ENCODE measurements around the gene DENND1C.

Gene DENND1C

DNA sequence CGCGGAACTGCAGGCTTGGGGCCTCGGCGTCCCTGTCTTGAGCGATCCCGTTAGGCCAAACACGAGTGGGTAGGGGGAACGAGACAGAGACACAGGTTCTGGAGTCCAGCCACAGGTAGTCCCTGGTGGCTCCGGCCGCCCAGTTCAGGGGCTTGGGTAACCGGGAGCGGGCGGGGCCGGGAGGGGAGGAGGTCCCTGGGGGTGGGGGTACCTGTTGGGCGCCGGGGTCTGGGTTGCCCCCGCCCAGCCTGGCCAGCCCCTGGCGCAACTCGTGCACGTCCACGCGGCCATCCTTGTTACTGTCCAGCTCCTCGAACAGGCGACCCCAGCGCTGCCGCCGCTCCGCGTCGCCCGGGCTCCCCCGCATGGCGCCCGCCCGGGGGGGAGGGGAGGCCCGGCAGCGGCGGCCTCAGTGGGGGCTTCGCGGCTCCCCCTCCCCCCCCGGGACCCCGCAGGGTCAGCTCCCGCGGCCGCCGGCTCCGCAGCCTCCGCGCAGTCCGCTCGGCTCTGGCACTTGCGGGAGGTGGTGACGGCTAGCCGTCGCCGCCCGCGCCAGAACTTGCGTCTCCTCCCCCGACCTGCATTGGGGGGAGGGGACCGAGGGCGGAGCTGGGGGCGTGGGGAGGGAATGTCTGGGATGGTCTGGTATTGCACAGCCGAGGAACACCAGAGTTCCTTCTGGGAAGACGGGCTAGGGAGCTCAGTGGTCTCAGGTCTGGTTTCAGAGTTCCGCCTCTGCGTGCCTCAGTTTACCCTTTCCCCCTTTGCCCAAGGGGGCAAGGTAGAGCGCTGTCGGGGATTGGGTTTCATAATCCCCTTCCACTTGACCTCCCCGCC lies 22.1 kb downstream of the DENND1C start, which contains the start of gene SLC25A23:
TSS of gene SLC25A23 (minus strand) at position 531 of the 837 bp plus-strand sequence. CDS start at position 367, 164 bp downstream.
- peak within 1 kb of the TSS; percentile 67 to 76 for H3K4me3 ChIP-seq (replicated peaks in 1 of 2; ENCODE audit: low read depth in 2 of 2, low read length in 2 of 2)
- TF ChIP-seq, protein P1, sequence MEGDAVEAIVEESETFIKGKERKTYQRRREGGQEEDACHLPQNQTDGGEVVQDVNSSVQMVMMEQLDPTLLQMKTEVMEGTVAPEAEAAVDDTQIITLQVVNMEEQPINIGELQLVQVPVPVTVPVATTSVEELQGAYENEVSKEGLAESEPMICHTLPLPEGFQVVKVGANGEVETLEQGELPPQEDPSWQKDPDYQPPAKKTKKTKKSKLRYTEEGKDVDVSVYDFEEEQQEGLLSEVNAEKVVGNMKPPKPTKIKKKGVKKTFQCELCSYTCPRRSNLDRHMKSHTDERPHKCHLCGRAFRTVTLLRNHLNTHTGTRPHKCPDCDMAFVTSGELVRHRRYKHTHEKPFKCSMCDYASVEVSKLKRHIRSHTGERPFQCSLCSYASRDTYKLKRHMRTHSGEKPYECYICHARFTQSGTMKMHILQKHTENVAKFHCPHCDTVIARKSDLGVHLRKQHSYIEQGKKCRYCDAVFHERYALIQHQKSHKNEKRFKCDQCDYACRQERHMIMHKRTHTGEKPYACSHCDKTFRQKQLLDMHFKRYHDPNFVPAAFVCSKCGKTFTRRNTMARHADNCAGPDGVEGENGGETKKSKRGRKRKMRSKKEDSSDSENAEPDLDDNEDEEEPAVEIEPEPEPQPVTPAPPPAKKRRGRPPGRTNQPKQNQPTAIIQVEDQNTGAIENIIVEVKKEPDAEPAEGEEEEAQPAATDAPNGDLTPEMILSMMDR (IDR thresholded peaks at IDR 0.05; ENCODE audit: low read depth, low read length), result no peak
- DNase-seq (ENCODE audit: low read depth in 2 of 2), result peak; percentile 61 to 85

DNA sequence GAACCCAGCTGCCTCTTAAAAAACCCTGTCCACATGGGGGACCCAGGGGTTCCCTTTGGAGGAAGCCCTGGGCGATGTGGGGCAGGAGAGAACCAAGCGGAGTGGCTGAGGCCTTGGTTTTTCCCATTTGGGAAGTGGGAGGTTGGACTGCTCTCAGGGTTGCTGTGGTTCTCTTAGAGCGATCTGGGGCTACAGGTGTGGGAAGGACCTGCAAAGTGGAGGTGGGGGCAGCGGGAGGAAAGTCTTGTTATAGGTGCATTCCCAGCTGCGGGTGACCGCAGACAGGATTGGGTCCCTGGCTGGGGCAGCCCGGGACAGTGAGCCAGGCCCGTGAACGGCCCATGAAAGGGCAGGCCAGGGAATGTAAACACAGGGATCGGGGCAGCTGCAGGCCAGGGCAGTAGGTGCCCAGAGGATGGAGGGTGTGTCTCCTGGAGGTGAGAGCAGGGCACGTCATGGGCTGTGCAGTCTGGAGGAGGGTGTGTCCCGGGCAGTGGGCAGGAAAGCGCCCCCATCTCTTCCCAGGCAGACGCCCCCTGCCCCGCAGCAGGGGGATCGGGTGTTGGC lies 22.8 kb downstream of the DENND1C start:
- peak overlapping the region; percentile 67 to 76 for H3K4me3 ChIP-seq (replicated peaks in 1 of 2; ENCODE audit: low read depth in 2 of 2, low read length in 2 of 2)
- TF ChIP-seq, protein P1 (IDR thresholded peaks at IDR 0.05; ENCODE audit: low read depth, low read length), result no peak
- no peak for DNase-seq (ENCODE audit: low read depth in 2 of 2)

DNA sequence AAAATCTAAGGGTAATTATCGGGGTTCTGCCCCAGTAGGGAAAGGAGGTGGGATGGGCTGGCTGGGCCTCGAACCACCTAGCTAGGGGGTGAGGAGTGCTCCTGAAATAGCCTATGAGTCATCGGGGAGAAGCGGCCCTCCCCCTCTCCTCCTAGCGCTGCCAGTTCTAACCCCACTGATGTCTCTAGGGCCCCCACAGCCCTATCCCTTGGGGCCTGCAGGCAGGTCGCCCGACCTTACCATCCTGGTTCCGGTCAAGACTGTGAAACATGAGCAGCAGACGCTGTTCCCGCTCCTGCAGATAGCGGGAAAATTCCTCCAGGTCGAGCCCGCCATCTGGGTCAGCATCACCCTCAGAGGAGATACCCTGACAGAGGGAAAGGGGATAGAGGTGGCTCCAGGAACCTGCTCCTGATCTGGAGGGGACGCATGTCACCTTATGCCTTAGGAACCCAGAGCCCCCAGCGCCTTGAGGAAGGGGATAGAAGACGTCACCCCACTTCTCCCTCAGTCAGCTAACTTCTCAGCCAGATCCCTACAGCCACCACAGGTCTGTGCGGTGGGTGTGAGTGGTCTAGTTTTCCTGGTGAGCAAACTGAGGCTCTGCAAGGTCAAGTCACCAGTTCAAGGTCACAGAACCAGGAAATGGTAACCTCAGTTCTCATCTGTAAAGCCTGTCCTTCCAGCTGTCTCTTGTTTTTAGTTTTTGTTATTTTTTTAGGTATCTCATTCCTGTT lies 23.5 kb downstream of the DENND1C start:
- H3K4me3 ChIP-seq (replicated peaks in 1 of 2; ENCODE audit: low read depth in 2 of 2, low read length in 2 of 2), result no peak overlapping the region
- TF ChIP-seq, protein P1 (IDR thresholded peaks at IDR 0.05; ENCODE audit: low read depth, low read length), result no peak
- DNase-seq (ENCODE audit: low read depth in 2 of 2), result peak in 1 of 2 donors; percentile 17

DNA sequence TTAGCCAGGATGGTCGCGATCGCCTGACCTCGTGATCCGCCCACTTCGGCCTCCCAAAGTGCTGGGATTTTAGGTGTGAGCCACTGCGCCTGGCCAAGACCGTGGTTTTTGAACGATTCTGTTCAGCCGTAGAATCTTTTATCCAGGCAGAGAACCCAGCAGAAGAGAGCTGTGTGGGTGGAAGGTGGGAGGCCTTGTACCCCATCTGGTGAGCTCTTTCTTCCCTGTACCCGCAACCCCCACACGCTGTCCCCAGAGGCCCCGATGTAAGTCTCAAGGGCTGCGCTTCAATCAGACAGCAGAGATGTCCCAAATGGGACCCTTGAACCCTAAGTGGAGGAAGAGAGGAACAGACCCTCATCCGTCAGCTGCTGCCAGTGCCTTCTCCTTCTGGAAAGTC lies 25.7 kb downstream of the DENND1C start:
- TF ChIP-seq, protein P1 (IDR thresholded peaks at IDR 0.05; ENCODE audit: low read depth, low read length), result no peak
- no peak for DNase-seq (ENCODE audit: low read depth in 2 of 2)
- H3K4me3 ChIP-seq (replicated peaks in 1 of 2; ENCODE audit: low read depth in 2 of 2, low read length in 2 of 2), result no peak overlapping the region

DNA sequence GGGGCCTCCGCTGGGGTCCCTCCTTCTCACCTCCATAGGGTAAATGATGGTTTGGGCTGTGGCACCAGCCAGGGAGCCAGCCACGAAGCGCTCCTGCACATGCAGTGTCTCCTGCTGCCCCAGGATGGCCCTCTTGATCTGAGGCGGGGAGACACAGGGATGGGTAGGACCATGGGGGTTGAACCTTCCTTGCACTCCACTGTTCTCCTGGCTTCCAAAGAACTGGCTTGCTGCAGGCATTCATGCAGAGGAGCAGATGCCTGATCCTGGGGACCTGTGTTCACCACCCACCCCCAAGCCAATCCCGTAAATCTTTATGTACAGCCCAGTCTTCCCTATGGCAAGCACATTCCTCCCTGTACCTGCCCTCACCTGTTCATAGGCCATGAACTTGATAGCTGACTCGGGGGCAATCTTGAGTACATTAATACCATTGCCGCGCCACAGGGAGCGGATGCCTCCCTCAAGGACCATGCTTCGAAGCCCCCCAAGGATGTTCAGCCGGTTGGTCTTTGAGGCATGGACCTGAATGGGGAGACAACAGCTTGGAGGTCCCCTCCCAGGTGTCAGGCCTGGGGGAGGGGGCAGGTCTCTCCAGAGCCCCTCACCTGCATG lies 27.5 kb downstream of the DENND1C start:
- TF ChIP-seq, protein P1 (IDR thresholded peaks at IDR 0.05; ENCODE audit: low read depth, low read length), result no peak
- H3K4me3 ChIP-seq (replicated peaks in 1 of 2; ENCODE audit: low read depth in 2 of 2, low read length in 2 of 2), result no peak overlapping the region
- DNase-seq (ENCODE audit: low read depth in 2 of 2), result no peak

DNA sequence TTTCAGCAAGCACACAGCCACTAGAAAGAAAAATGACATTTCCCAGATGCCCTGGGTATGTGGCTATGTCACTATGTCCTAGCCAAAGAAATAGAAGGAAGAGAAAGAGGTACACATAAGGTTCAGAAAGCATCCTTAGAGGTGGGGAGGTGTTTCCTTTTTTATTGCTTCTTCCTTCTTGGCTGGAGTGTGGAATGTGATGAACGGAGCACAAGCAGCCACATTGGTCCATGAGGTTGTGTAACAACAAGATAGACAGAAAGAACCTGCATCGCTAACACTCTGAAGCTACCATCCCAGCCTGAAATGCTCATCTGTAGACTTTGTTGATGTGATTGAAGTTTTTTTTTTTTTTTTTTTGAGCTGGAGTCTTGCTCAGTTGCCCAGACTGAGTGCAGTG lies 28.7 kb downstream of the DENND1C start:
- no peak for DNase-seq (ENCODE audit: low read depth in 2 of 2)
- TF ChIP-seq, protein P1 (IDR thresholded peaks at IDR 0.05; ENCODE audit: low read depth, low read length), result no peak
- no peak overlapping the region for H3K4me3 ChIP-seq (replicated peaks in 1 of 2; ENCODE audit: low read depth in 2 of 2, low read length in 2 of 2)

All from cardiac fibroblast (primary cell).